HCT116 (cell line): ENCODE results near the gene SMARCD1. TPM values are rescaled to one million over a fixed set of nuclear protein-coding genes. Genes with fewer than 3 reads are reported as not detected.

Experiments used
- ATAC-seq: fragments of 200-7000 bp; cut with Tn5 transposase; 2 replicates; pipeline ENCODE4 v1.9.1; 2020; ENCODE audit warnings: mild to moderate bottlenecking, moderate library complexity
- BruUV-seq: library from RNA; stranded (reverse); fragments of 400-500 nt; replicated peaks from 2 replicates; lab custom pipeline; 2021; lab: Mats Ljungman, UMichigan
- CTCF ChIA-PET: fragments of 300-600 bp; sonication (Branson Sonifier 250); formaldehyde crosslinking; loops from one replicate; lab custom pipeline; 2021; ENCODE audit warnings: antibody characterized with exemption; lab: Charles Lee
- POLR2A ChIA-PET: fragments of 300-600, 350-600 bp; sonication (Branson Sonifier 250); formaldehyde crosslinking; loops from one replicate; lab custom pipeline; 2021; ENCODE audit warnings: antibody characterized with exemption; lab: Charles Lee
- RAD21 ChIA-PET, 2 experiments: fragments of 300-600 bp; sonication (Branson Sonifier 250); formaldehyde crosslinking; loops; one replicate each; lab custom pipeline; 2023; ENCODE audit warnings: low total read pairs in 2 of 2; ENCODE audit not compliant: uncharacterized antibody in 2 of 2, unreplicated experiment in 2 of 2, low non-redundant PET in 1 of 2; lab: Charles Lee
- DNase-seq: peaks from one replicate; pipeline ENCODE4 v3.0.0-alpha.2; 2010; ENCODE audit warnings: low read depth, low spot score
- H2AFZ ChIP-seq: fragments of 200-600 bp; shearing (Covaris generic), sonication (generic); 2 replicates; pipeline ENCODE4 v1.6.1; 2017; ENCODE audit warnings: low read depth, mixed run types, mixed read lengths, antibody characterized with exemption, low read length; ENCODE audit not compliant: poor library complexity, severe bottlenecking
- H3K27ac ChIP-seq: 2 replicates; pipeline ENCODE4 v1.5.1; 2012; ENCODE audit warnings: low read depth, low read length
- H3K27me3 ChIP-seq: fragments of 200-600 bp; sonication (generic); 2 replicates; pipeline ENCODE4 v1.6.1; 2016; ENCODE audit warnings: mixed run types, low read length, mixed read lengths; ENCODE audit not compliant: insufficient read depth
- H3K36me3 ChIP-seq, 2 experiments: fragments of 200-500 bp in 1 of 2; fragments of 200-600 bp in 1 of 2; sonication (Bioruptor generic) in 1 of 2; sonication (generic) in 1 of 2; 2 replicates each; pipeline versions ENCODE4 v1.5.1 to v1.6.1; 2014 to 2016; ENCODE audit warnings: low read length in 2 of 2, inconsistent platforms in 1 of 2, mixed read lengths in 1 of 2, mixed run types in 1 of 2; ENCODE audit not compliant: insufficient read depth in 2 of 2, control insufficient read depth in 1 of 2
- H3K4me1 ChIP-seq, 2 experiments: fragments of 200-600 bp in 1 of 2; sonication (generic) in 1 of 2; 2 replicates each; pipeline versions ENCODE4 v1.5.1 to v1.6.1; 2012 to 2017; ENCODE audit warnings: low read length in 2 of 2, inconsistent platforms in 1 of 2, mild to moderate bottlenecking in 1 of 2, mixed read lengths in 1 of 2, mixed run types in 1 of 2, moderate library complexity in 1 of 2; ENCODE audit not compliant: insufficient read depth in 2 of 2, control insufficient read depth in 1 of 2
- H3K4me2 ChIP-seq: fragments of 200-600 bp; sonication (generic); 2 replicates; pipeline ENCODE4 v1.6.1; 2017; ENCODE audit warnings: mixed run types, low read length, mixed read lengths
- H3K4me3 ChIP-seq, 2 experiments: fragments of 200-600 bp in 1 of 2; sonication (generic) in 1 of 2; replicated peaks in 1 of 2; 2 replicates each; pipeline ENCODE4 v1.5.1; 2011 to 2016; ENCODE audit warnings: low read length in 2 of 2, control low read depth in 1 of 2, low read depth in 1 of 2, mild to moderate bottlenecking in 1 of 2, mixed read lengths in 1 of 2, mixed run types in 1 of 2
- H3K79me2 ChIP-seq: fragments of 200-600 bp; sonication (generic); 2 replicates; pipeline ENCODE4 v1.6.1; 2017; ENCODE audit warnings: mild to moderate bottlenecking, mixed run types, low read length, moderate library complexity, mixed read lengths; ENCODE audit not compliant: insufficient read depth
- H3K9ac ChIP-seq: fragments of 200-600 bp; sonication (generic); 2 replicates; pipeline ENCODE4 v1.6.1; 2016; ENCODE audit warnings: low read length, mixed read lengths
- H3K9me2 ChIP-seq: fragments of 200-600 bp; sonication (generic), shearing (Covaris generic); 2 replicates; pipeline ENCODE4 v1.6.1; 2017; ENCODE audit warnings: mixed run types, mild to moderate bottlenecking, moderate library complexity; ENCODE audit not compliant: insufficient read depth
- H3K9me3 ChIP-seq, 2 experiments: fragments of 200-500 bp in 1 of 2; fragments of 200-600 bp in 1 of 2; sonication (Bioruptor generic) in 1 of 2; sonication (generic) in 1 of 2; 2 replicates each; pipeline ENCODE4 v1.6.1; 2014 to 2017; ENCODE audit warnings: low read length in 2 of 2, mixed read lengths in 2 of 2, inconsistent platforms in 1 of 2, low read depth in 1 of 2, mild to moderate bottlenecking in 1 of 2, mixed run types in 1 of 2, moderate library complexity in 1 of 2; ENCODE audit not compliant: control insufficient read depth in 1 of 2, insufficient read depth in 1 of 2
- H4K20me1 ChIP-seq: fragments of 200-600 bp; sonication (generic), shearing (Covaris generic); 2 replicates; pipeline ENCODE4 v1.6.1; 2017; ENCODE audit warnings: mixed run types, mild to moderate bottlenecking, moderate library complexity; ENCODE audit not compliant: insufficient read depth
- CBX3 ChIP-seq: IDR thresholded peaks from 2 replicates; pipeline ENCODE4 v1.6.1; 2012; ENCODE audit warnings: low read depth
- EGR1 ChIP-seq: IDR thresholded peaks from 2 replicates; pipeline ENCODE4 v1.6.1; 2012; ENCODE audit warnings: low read depth
- POLR2A ChIP-seq: IDR thresholded peaks from 2 replicates; pipeline ENCODE4 v1.7.0; 2011; ENCODE audit warnings: borderline replicate concordance; ENCODE audit not compliant: insufficient read depth, insufficient read length; ENCODE audit errors: extremely low read depth
- RAD21 ChIP-seq: IDR thresholded peaks from 2 replicates; pipeline ENCODE4 v1.6.1; 2012; ENCODE audit warnings: low read depth, mild to moderate bottlenecking
- SIN3A ChIP-seq: IDR thresholded peaks from 2 replicates; pipeline ENCODE4 v1.6.1; 2012; ENCODE audit warnings: low read depth
- TCF7L2 ChIP-seq: IDR thresholded peaks from 2 replicates; pipeline ENCODE4 v1.7.0; 2011; ENCODE audit warnings: borderline replicate concordance, inconsistent platforms; ENCODE audit not compliant: insufficient read depth, insufficient read length; ENCODE audit errors: extremely low read depth
- ZFX ChIP-seq: fragments of 450-650 bp; IDR thresholded peaks from 2 replicates; pipeline ENCODE4 v1.6.1; 2017
- ZNF274 ChIP-seq: fragments of 200-500 bp; sonication (Bioruptor generic); IDR thresholded peaks from 2 replicates; pipeline ENCODE4 v1.6.1; 2014; ENCODE audit warnings: mild to moderate bottlenecking, low read depth, low read length, inconsistent platforms
- intact Hi-C: fragments of 100-400 bp; cut with micrococcal nuclease; formaldehyde crosslinking; loops from 2 replicates; pipeline ENCODE4 v1.10.0; 2022
- total RNA-seq: library from RNA; stranded (reverse); gene quantifications from one replicate; pipeline ENCODE4 v1.2.1, GENCODE V29; 2021; ENCODE audit not compliant: unreplicated experiment
- TF ChIP-seq, protein P1 (sequence below): IDR thresholded peaks from 2 replicates; pipeline ENCODE4 v1.6.1; 2011; ENCODE audit warnings: mild to moderate bottlenecking, low read length, moderate library complexity; ENCODE audit not compliant: insufficient replicate concordance; ENCODE audit errors: extremely low read depth

SMARCD1 gene
- total RNA-seq, 1 experiment from 2014 or later: 64.8 TPM

DNA sequence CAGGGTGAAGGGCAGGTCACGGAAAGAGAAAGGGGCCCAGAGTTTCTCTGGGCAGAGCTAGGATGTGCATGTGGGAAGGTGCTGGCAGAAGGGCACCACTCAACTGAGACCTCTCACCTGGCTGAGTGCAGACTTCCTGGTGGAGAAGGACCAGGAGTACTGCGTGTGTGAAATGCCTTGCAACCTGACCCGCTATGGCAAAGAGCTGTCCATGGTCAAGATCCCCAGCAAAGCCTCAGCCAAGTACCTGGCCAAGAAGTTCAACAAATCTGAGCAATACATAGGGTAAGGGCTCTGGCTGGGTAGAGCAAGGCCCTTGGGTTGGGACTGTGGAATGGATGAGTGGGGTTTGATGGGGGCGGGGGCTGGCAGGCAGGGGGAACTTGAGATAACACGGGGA, 5.4 kb upstream of the SMARCD1 start:
- CTCF ChIA-PET: no interaction called here

DNA sequence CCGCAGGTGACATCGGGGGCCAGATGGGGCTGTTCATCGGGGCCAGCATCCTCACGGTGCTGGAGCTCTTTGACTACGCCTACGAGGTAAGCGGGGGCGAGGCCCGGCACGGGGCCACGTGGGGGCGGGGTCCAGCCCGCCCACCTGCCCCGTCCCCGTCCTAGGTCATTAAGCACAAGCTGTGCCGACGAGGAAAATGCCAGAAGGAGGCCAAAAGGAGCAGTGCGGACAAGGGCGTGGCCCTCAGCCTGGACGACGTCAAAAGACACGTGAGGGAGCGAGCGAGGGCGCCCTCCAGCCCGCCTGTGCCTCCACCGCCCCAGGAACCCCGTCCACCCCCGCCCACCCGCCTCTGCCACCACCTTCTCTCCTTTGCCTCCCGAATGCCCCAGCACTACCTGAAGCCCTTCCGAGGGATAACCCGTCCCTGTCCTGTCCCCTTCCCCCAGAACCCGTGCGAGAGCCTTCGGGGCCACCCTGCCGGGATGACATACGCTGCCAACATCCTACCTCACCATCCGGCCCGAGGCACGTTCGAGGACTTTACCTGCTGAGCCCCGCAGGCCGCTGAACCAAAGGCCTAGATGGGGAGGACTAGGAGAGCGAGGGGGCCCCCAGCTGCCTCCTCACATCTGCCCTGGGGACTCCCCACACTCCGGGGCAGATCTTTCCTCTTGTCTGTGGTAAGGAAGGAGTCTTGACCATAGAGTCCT, 3.9 kb upstream of the SMARCD1 start:
- H2AFZ ChIP-seq: no peak overlapping the region
- CTCF ChIA-PET: no interaction called here
- TF ChIP-seq POLR2A (no peak), RAD21 (no peak), TCF7L2 (no peak), ZFX (no peak), EGR1 (no peak), CBX3 (no peak)
- TF ChIP-seq, protein P1, sequence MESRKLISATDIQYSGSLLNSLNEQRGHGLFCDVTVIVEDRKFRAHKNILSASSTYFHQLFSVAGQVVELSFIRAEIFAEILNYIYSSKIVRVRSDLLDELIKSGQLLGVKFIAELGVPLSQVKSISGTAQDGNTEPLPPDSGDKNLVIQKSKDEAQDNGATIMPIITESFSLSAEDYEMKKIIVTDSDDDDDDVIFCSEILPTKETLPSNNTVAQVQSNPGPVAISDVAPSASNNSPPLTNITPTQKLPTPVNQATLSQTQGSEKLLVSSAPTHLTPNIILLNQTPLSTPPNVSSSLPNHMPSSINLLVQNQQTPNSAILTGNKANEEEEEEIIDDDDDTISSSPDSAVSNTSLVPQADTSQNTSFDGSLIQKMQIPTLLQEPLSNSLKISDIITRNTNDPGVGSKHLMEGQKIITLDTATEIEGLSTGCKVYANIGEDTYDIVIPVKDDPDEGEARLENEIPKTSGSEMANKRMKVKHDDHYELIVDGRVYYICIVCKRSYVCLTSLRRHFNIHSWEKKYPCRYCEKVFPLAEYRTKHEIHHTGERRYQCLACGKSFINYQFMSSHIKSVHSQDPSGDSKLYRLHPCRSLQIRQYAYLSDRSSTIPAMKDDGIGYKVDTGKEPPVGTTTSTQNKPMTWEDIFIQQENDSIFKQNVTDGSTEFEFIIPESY: no peak
- TF ChIP-seq, all 23 proteins: peak for 0
- Histone ChIP-seq H3K4me1 (peaks cover 5 to 21% of the 10 kb centered on the region in 2 experiments), H3K79me2 (peaks cover 12% of the 10 kb centered on the region), H3K4me3 (no peak overlapping the region), H3K4me2 (no peak overlapping the region), H3K9me3 (no peaks in the 10 kb centered on the region), H3K27ac (no peak overlapping the region), H3K9ac (no peak overlapping the region), H3K27me3 (no peaks in the 10 kb centered on the region), H3K9me2 (no peaks in the 10 kb centered on the region), H4K20me1 (no peaks in the 10 kb centered on the region), H3K36me3 (0 out of 4 replicates have a peak, but pooled peaks cover 0 to 2% of the 10 kb centered on the region in 2 experiments)
- ChIA-PET RAD21 (no interaction called here), POLR2A (no interaction called here)
- intact Hi-C loops: loop anchor here (10.0 kb wide), 1 partner anchor 324 kb away; the partner anchor contains the start of gene LARP4
- no peak for ATAC-seq
- no TSS peak for BruUV-seq
- DNase-seq: no peak

More for the DNA sequence above, 5.4 kb upstream of the SMARCD1 start:
- POLR2A ChIA-PET: no interaction called here
- no peak for DNase-seq
- Histone ChIP-seq H2AFZ (no peak overlapping the region), H4K20me1 (no peaks in the 10 kb centered on the region; the same call in 1 of the 2 replicates), H3K4me2 (no peak overlapping the region)
- BruUV-seq: no TSS peak
- TF ChIP-seq RAD21 (no peak), ZNF274 (no peak), TCF7L2 (no peak), SIN3A (no peak)
- TF ChIP-seq, all 23 proteins: peak for 0
- H3K9me2 ChIP-seq: no peaks in the 10 kb centered on the region
- H3K9ac ChIP-seq: no peak overlapping the region
- no peaks in the 10 kb centered on the region for H3K9me3 ChIP-seq
- peaks cover 5 to 22% of the 10 kb centered on the region in 2 experiments for H3K4me1 ChIP-seq
- no peak overlapping the region for H3K4me3 ChIP-seq
- H3K27ac ChIP-seq: no peak overlapping the region
- no peaks in the 10 kb centered on the region for H3K27me3 ChIP-seq
- RAD21 ChIA-PET: no interaction called here
- no peak for ATAC-seq
- intact Hi-C loops: loop anchor here (10.0 kb wide), 1 partner anchor 325 kb away; the partner anchor contains the start of gene LARP4
- H3K79me2 ChIP-seq: peaks cover 3% of the 10 kb centered on the region; the same call in 1 of the 2 replicates
- H3K36me3 ChIP-seq: 0 out of 4 replicates have a peak, but pooled peaks cover 0 to 2% of the 10 kb centered on the region in 2 experiments
